Fibroblast of villous mesenchyme (primary cell): ENCODE measurements around the gene TMEM108. TPM values are rescaled to one million over a fixed set of nuclear protein-coding genes. Genes with fewer than 3 reads are reported as not detected.
A peak's percentile ranks its signal among the peaks of the same experiment; 100 is the strongest.

Source experiments
- DNase-seq: peaks from one replicate; pipeline ENCODE4 v3.0.0-alpha.2; 2010; ENCODE audit warnings: low read depth
- H3K4me3 ChIP-seq: 2 replicates; pipeline ENCODE4 v1.5.1; 2011; ENCODE audit warnings: low read depth, mild to moderate bottlenecking, low read length
- CTCF ChIP-seq: IDR thresholded peaks from 2 replicates; pipeline ENCODE4 v1.5.1; 2012; ENCODE audit warnings: low read depth, mild to moderate bottlenecking, low read length; ENCODE audit not compliant: insufficient read depth
- total RNA-seq: library from RNA; depleted of rRNA; stranded (reverse); fragments of >200 nt; gene quantifications from 2 replicates; pipeline ENCODE4 v1.2.3, GENCODE V29; 2012

Gene TMEM108
- total RNA-seq, 1 donor, result under 0.01 TPM

- no peak overlapping the region for H3K4me3 ChIP-seq
- TF ChIP-seq CTCF, result no peak
These were observed 401.4 kb downstream of the TMEM108 start for GRCh38 chr3:133439563-133439962.

GRCh38 chr3:133440652-133441051 is 402.5 kb downstream of the TMEM108 start:
- no peak overlapping the region for H3K4me3 ChIP-seq
- no peak for TF ChIP-seq CTCF
- no peak for DNase-seq

More at GRCh38 chr3:133439563-133439962, 401.4 kb downstream of the TMEM108 start:
- no peak for DNase-seq

GRCh38 chr3:133441867-133442270 is 403.7 kb downstream of the TMEM108 start:
- TF ChIP-seq CTCF, result no peak
- DNase-seq, result peak; percentile 20
- peak overlapping the region; percentile 17 for H3K4me3 ChIP-seq

GRCh38 chr3:133442518-133442917 is 404.3 kb downstream of the TMEM108 start:
- TF ChIP-seq CTCF, result no peak
- no peak overlapping the region for H3K4me3 ChIP-seq
- no peak for DNase-seq

GRCh38 chr3:133443649-133444422 is 405.6 kb downstream of the TMEM108 start:
- TF ChIP-seq CTCF, result no peak
- no peak for DNase-seq

GRCh38 chr3:133444423-133444774 is 406.2 kb downstream of the TMEM108 start:
- H3K4me3 ChIP-seq, result no peak overlapping the region
- TF ChIP-seq CTCF, result no peak
- no peak for DNase-seq

More at GRCh38 chr3:133443649-133444422, 405.6 kb downstream of the TMEM108 start:
- H3K4me3 ChIP-seq, result no peak overlapping the region

- TF ChIP-seq CTCF, result no peak
- H3K4me3 ChIP-seq, result no peak overlapping the region
- DNase-seq, result no peak
These were observed 406.9 kb downstream of the TMEM108 start for GRCh38 chr3:133445108-133445507.
